Stomach (tissue), 4 donors: ENCODE data around the gene STYXL2.

Source experiments
- EP300 ChIP-seq: sonication (generic); formaldehyde crosslinking; IDR thresholded peaks from one replicate; pipeline ENCODE4 v1.6.1; 2017; ENCODE audit warnings: antibody characterized with exemption
- TF ChIP-seq, protein P1 (sequence below), 7 experiments: fragments of 450-650 bp in 4 of 7; fragments of 200-600 bp in 3 of 7; sonication (generic) in 3 of 7; IDR thresholded peaks; one replicate each; pipeline ENCODE4 v1.5.1; 2016 to 2019; ENCODE audit warnings: antibody characterized with exemption in 7 of 7, control low read depth in 2 of 7, mild to moderate bottlenecking in 1 of 7

DNA sequence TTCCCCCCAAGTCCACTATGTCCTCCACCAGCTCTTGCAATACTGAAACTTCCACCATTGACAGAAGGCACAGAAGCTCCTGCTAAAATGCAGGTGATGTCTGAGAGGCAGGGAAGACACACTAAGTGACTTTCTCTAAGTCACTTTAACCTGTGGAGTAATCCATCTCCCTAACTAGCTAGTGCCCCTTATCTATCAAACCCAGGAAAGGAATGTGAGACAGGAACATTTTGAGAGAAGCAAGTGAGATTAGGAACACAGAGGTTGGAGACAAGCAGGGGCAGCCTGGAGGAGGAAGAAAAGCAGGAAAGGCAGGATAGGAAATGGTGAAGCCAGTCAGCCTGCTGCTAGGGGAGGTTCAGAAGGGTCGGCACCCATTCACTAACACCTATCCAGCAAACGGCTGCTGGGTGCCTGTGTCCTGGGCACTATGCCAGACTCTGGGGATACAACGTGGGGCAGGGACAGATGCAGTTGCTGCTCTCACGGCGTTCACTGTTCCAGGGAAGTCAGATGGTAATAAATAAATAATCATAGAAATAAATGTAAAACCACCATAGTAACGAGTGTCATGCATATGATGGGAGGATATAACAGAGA, 10.7 kb upstream of the STYXL2 start:
- TF ChIP-seq, protein P1, sequence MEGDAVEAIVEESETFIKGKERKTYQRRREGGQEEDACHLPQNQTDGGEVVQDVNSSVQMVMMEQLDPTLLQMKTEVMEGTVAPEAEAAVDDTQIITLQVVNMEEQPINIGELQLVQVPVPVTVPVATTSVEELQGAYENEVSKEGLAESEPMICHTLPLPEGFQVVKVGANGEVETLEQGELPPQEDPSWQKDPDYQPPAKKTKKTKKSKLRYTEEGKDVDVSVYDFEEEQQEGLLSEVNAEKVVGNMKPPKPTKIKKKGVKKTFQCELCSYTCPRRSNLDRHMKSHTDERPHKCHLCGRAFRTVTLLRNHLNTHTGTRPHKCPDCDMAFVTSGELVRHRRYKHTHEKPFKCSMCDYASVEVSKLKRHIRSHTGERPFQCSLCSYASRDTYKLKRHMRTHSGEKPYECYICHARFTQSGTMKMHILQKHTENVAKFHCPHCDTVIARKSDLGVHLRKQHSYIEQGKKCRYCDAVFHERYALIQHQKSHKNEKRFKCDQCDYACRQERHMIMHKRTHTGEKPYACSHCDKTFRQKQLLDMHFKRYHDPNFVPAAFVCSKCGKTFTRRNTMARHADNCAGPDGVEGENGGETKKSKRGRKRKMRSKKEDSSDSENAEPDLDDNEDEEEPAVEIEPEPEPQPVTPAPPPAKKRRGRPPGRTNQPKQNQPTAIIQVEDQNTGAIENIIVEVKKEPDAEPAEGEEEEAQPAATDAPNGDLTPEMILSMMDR (IDR thresholded peaks at IDR 0.05) = no peak
- no peak for TF ChIP-seq EP300
